ENCODE results near the gene FAM131A.

FAM131A gene

GRCh38 chr3:184352897-184353545 is 15.6 kb downstream of the FAM131A start:
- Histone ChIP-seq H3K9me3 (ENCODE audit: low read length) (no peaks in the 10 kb centered on the region), H3K27ac (ENCODE audit: low read depth, low read length) (no peak overlapping the region), H3K36me3 (ENCODE audit: insufficient read depth, low read length) (peaks cover 13% of the 10 kb centered on the region), H3K27me3 (ENCODE audit: control insufficient read depth in 1 of 2, insufficient read depth in 2 of 2, low read length in 2 of 2) (no peaks in the 10 kb centered on the region), H3K9ac (ENCODE audit: low read length) (no peak overlapping the region), H3K4me1 (ENCODE audit: insufficient read depth, low read length) (peaks cover 8% of the 10 kb centered on the region), H3K4me3 (ENCODE audit: low read depth in 1 of 2, low read length in 2 of 2) (no peak overlapping the region)

- no peak overlapping the region for H3K27ac ChIP-seq (ENCODE audit: low read depth, low read length)
- H3K36me3 ChIP-seq (ENCODE audit: insufficient read depth, low read length): peaks cover 13% of the 10 kb centered on the region
- H3K4me3 ChIP-seq (ENCODE audit: low read depth in 1 of 2, low read length in 2 of 2): no peak overlapping the region
- no peak overlapping the region for H3K9ac ChIP-seq (ENCODE audit: low read length)
- no peaks in the 10 kb centered on the region for H3K9me3 ChIP-seq (ENCODE audit: low read length)
- no peaks in the 10 kb centered on the region for H3K27me3 ChIP-seq (ENCODE audit: control insufficient read depth in 1 of 2, insufficient read depth in 2 of 2, low read length in 2 of 2)
- peaks cover 8% of the 10 kb centered on the region for H3K4me1 ChIP-seq (ENCODE audit: insufficient read depth, low read length)
Measured at GRCh38 chr3:184353546-184353941, 16.1 kb downstream of the FAM131A start.

DNA sequence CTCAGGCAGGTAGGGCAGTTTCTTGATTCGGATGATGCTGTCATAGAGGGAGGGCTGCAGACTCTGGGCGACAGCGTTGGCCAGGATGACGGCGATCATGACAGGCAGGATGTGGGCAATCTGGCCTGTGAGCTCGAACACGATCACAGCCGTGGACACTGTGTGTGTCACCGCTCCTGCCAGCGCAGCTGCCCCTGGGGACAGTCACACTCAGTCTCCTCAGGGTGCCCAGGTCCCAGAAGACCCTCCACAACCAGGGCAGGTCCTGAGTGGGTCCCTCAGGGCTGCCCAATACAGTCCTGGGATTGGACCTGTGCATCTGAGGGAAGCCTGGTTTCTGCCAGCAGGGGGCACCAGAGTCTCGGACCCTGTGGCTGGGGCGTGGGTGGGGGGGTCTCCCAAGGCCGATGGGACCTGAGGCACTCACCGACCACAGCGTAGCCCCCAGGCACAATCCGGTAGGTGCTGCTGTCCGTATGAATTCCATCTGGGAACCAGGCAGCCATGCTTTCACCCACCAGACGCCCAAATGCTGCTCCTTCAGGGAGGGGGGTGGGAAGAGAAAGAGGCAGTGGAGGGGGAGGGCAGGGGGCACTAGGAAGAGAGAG is 16.8 kb downstream of the FAM131A start:
- Histone ChIP-seq H3K27me3 (ENCODE audit: control insufficient read depth in 1 of 2, insufficient read depth in 2 of 2, low read length in 2 of 2) (no peaks in the 10 kb centered on the region), H3K9me3 (ENCODE audit: low read length) (no peaks in the 10 kb centered on the region), H3K27ac (ENCODE audit: low read depth, low read length) (no peak overlapping the region), H3K9ac (ENCODE audit: low read length) (no peak overlapping the region), H3K4me1 (ENCODE audit: insufficient read depth, low read length) (peaks cover 8% of the 10 kb centered on the region), H3K4me3 (ENCODE audit: low read depth in 1 of 2, low read length in 2 of 2) (no peak overlapping the region), H3K36me3 (ENCODE audit: insufficient read depth, low read length) (peaks cover 13% of the 10 kb centered on the region)

- no peaks in the 10 kb centered on the region for H3K9me3 ChIP-seq (ENCODE audit: low read length)
- H3K27me3 ChIP-seq (ENCODE audit: control insufficient read depth in 1 of 2, insufficient read depth in 2 of 2, low read length in 2 of 2): no peaks in the 10 kb centered on the region
- H3K36me3 ChIP-seq (ENCODE audit: insufficient read depth, low read length): peaks cover 13% of the 10 kb centered on the region
- no peak overlapping the region for H3K4me3 ChIP-seq (ENCODE audit: low read depth in 1 of 2, low read length in 2 of 2)
- H3K4me1 ChIP-seq (ENCODE audit: insufficient read depth, low read length): peaks cover 8% of the 10 kb centered on the region
- no peak overlapping the region for H3K27ac ChIP-seq (ENCODE audit: low read depth, low read length)
- H3K9ac ChIP-seq (ENCODE audit: low read length): no peak overlapping the region
Measured at GRCh38 chr3:184354754-184355153, 17.4 kb downstream of the FAM131A start.

DNA sequence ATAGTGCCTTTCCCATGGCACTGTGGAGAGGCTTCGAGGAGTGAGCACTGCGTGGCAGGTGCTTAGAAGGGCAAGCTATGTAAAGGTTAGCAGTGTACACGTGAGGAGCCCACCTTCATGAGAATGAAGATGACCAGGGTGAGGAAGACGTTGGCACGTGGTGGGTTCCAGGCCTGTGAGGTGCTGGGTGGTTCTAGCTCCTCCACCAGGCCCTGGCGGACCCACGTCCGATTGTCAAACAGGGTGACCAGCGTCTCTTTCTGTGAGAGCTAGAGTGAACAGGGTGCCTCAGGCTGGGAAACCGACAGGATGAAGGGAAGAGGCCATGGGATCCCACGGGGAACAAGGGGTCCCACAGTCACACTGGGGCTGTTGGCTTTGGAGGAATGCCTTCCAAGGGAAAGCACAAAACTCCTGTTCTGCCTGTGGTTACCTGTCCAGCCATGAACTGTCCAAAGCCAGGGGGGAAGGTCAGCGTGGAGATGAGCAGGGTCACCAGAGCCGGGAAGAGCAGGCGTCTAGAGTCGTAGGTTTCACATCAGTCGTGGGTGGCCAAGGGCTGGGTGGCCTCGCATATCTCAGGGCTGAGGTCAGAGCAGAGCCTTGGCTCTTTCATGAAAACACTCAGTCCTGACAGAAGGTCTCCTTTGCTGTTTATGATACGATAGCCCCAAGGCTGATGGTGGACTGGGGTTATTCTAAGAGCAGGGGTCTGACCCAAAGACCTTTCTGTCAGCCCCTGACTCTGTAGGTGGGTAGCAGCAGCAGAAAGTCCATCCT is 18.1 kb downstream of the FAM131A start:
- no peak overlapping the region for H3K4me3 ChIP-seq (ENCODE audit: low read depth in 1 of 2, low read length in 2 of 2)
- H3K4me1 ChIP-seq (ENCODE audit: insufficient read depth, low read length): peaks cover 14% of the 10 kb centered on the region
- H3K9me3 ChIP-seq (ENCODE audit: low read length): no peaks in the 10 kb centered on the region
- no peak overlapping the region for H3K9ac ChIP-seq (ENCODE audit: low read length)
- no peak overlapping the region for H3K27ac ChIP-seq (ENCODE audit: low read depth, low read length)
- peaks cover 13% of the 10 kb centered on the region for H3K36me3 ChIP-seq (ENCODE audit: insufficient read depth, low read length)
- H3K27me3 ChIP-seq (ENCODE audit: control insufficient read depth in 1 of 2, insufficient read depth in 2 of 2, low read length in 2 of 2): no peaks in the 10 kb centered on the region

GRCh38 chr3:184357248-184358123 is 20.1 kb downstream of the FAM131A start:
- H3K27ac ChIP-seq (ENCODE audit: low read depth, low read length): no peak overlapping the region
- H3K27me3 ChIP-seq (ENCODE audit: control insufficient read depth in 1 of 2, insufficient read depth in 2 of 2, low read length in 2 of 2): no peaks in the 10 kb centered on the region
- no peaks in the 10 kb centered on the region for H3K9me3 ChIP-seq (ENCODE audit: low read length)
- H3K9ac ChIP-seq (ENCODE audit: low read length): no peak overlapping the region
- no peak overlapping the region for H3K4me3 ChIP-seq (ENCODE audit: low read depth in 1 of 2, low read length in 2 of 2)
- H3K36me3 ChIP-seq (ENCODE audit: insufficient read depth, low read length): peaks cover 13% of the 10 kb centered on the region
- peaks cover 13% of the 10 kb centered on the region for H3K4me1 ChIP-seq (ENCODE audit: insufficient read depth, low read length)

GRCh38 chr3:184358124-184358767 is 20.8 kb downstream of the FAM131A start:
- Histone ChIP-seq H3K4me1 (ENCODE audit: insufficient read depth, low read length) (peaks cover 13% of the 10 kb centered on the region), H3K36me3 (ENCODE audit: insufficient read depth, low read length) (peaks cover 13% of the 10 kb centered on the region), H3K9ac (ENCODE audit: low read length) (no peak overlapping the region), H3K27ac (ENCODE audit: low read depth, low read length) (no peak overlapping the region), H3K27me3 (ENCODE audit: control insufficient read depth in 1 of 2, insufficient read depth in 2 of 2, low read length in 2 of 2) (no peaks in the 10 kb centered on the region), H3K9me3 (ENCODE audit: low read length) (no peaks in the 10 kb centered on the region), H3K4me3 (ENCODE audit: low read depth in 1 of 2, low read length in 2 of 2) (no peak overlapping the region)

GRCh38 chr3:184358921-184359350 is 21.5 kb downstream of the FAM131A start:
- no peak overlapping the region for H3K9ac ChIP-seq (ENCODE audit: low read length)
- no peaks in the 10 kb centered on the region for H3K9me3 ChIP-seq (ENCODE audit: low read length)
- no peak overlapping the region for H3K4me3 ChIP-seq (ENCODE audit: low read depth in 1 of 2, low read length in 2 of 2)
- peaks cover 16% of the 10 kb centered on the region for H3K4me1 ChIP-seq (ENCODE audit: insufficient read depth, low read length)
- H3K27me3 ChIP-seq (ENCODE audit: control insufficient read depth in 1 of 2, insufficient read depth in 2 of 2, low read length in 2 of 2): no peaks in the 10 kb centered on the region
- H3K36me3 ChIP-seq (ENCODE audit: insufficient read depth, low read length): peaks cover 13% of the 10 kb centered on the region
- H3K27ac ChIP-seq (ENCODE audit: low read depth, low read length): no peak overlapping the region

DNA sequence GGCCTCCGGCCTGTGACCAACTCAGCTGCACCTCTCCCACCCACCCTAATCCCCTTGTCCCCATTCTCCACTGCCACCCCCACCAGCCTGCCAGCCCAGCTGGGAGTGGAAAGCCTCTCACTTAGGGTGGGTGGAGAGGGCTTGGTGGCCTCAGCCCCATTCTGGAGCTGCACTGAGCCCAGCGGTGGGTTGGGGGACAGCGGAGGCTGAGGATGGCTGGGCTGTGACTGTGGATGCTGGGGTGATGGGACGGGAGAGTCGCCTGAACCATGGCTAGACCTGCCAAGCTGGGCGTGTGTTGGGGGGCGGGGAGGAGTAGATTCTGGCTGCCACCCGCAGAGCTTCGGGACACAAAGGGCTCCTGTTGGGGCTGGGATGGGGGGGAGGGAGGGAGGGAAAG is 22.2 kb downstream of the FAM131A start:
- no peak overlapping the region for H3K4me3 ChIP-seq (ENCODE audit: low read depth in 1 of 2, low read length in 2 of 2)
- no peaks in the 10 kb centered on the region for H3K9me3 ChIP-seq (ENCODE audit: low read length)
- H3K4me1 ChIP-seq (ENCODE audit: insufficient read depth, low read length): peaks cover 22% of the 10 kb centered on the region
- no peaks in the 10 kb centered on the region for H3K27me3 ChIP-seq (ENCODE audit: control insufficient read depth in 1 of 2, insufficient read depth in 2 of 2, low read length in 2 of 2)
- H3K27ac ChIP-seq (ENCODE audit: low read depth, low read length): no peak overlapping the region
- peaks cover 13% of the 10 kb centered on the region for H3K36me3 ChIP-seq (ENCODE audit: insufficient read depth, low read length)
- no peak overlapping the region for H3K9ac ChIP-seq (ENCODE audit: low read length)

- H3K27me3 ChIP-seq (ENCODE audit: control insufficient read depth in 1 of 2, insufficient read depth in 2 of 2, low read length in 2 of 2): no peaks in the 10 kb centered on the region
- no peaks in the 10 kb centered on the region for H3K9me3 ChIP-seq (ENCODE audit: low read length)
- H3K9ac ChIP-seq (ENCODE audit: low read length): peak overlapping the region; percentile 45
- peaks cover 23% of the 10 kb centered on the region for H3K4me1 ChIP-seq (ENCODE audit: insufficient read depth, low read length)
- H3K36me3 ChIP-seq (ENCODE audit: insufficient read depth, low read length): peaks cover 13% of the 10 kb centered on the region
- peak overlapping the region; percentile 37 to 79 for H3K4me3 ChIP-seq (ENCODE audit: low read depth in 1 of 2, low read length in 2 of 2)
- H3K27ac ChIP-seq (ENCODE audit: low read depth, low read length): no peak overlapping the region
Measured at GRCh38 chr3:184360070-184360928, 22.9 kb downstream of the FAM131A start.
